ENCODE measurements around the gene CD47.

The CD47 gene

DNA sequence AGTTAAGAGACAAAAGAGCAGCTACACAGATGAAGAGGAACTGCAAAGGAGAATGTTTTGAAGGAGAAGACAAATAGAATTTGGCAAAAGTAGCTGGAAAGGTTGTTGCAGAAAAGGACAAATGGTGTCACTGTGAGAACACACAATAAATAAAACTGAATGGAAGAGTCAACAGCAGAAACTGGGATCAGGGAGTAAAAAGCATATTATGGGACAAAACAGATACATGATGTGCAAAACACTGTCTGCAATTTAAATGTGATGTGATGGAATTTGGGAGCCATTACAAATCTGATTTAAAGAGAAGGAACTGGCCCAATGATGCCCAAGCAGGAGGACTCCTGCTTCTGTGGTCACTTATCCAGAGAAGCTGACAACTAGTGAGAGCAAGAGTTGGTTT lies 46.1 kb downstream of the CD47 start:
- no peak for FAIRE-seq

DNA sequence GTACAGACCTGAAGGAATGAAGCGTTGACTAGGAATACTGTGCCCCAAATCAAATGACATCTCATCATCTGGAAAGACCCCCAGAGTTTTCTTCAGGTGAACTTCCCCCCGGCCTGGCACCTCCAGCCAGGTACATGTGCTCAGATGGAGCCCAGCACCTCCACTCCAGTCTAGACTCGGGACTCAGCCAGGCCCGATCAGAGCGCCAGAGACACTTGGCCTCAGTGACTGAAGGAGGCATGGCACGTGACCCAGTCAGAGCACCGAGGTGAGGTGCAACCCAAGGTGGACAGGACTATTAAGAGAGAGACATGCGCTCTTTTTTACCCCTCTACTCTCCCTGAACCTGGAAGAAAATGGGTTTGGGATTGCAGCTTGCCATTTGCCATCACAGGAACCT lies 48.5 kb downstream of the CD47 start:
- no peak for FAIRE-seq

DNA sequence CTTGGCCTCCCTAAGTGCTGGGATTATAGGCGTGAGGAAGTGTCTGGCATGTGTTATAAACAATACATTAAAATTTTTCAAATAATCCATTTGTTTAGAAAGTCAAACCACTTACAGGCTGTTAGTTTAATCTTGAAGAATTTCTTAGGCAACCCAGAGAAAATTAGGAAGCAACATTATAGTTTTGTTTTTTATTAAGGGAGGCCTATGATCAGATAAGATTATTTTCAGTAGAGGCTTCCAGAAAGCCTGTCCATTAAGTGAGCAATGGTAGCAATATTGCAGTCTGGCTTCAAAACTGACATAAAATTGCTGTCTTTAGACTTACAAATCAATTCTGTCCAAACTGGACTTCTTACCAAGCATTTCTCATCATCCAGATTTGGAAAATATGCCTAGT lies 49.6 kb downstream of the CD47 start:
- FAIRE-seq: no peak

DNA sequence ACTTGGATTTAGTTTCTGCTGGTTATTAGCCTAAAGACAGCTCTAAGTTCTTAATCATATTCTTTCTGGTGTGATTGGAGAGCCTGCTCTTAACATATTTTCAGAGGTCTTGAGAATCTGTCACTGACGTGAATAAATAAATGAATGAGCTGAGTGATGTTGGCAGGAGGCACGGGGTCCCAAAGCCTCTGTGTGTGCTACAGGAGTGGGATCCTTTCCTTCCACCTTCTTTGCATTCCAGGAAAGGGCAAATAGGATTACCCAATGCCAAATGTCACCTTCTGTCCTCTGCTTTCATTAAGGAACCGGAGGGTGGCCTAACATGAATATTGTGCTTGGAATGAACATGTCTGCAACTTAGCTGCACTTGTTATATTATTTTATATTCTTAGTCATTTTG lies 53.1 kb downstream of the CD47 start:
- FAIRE-seq: no peak

DNA sequence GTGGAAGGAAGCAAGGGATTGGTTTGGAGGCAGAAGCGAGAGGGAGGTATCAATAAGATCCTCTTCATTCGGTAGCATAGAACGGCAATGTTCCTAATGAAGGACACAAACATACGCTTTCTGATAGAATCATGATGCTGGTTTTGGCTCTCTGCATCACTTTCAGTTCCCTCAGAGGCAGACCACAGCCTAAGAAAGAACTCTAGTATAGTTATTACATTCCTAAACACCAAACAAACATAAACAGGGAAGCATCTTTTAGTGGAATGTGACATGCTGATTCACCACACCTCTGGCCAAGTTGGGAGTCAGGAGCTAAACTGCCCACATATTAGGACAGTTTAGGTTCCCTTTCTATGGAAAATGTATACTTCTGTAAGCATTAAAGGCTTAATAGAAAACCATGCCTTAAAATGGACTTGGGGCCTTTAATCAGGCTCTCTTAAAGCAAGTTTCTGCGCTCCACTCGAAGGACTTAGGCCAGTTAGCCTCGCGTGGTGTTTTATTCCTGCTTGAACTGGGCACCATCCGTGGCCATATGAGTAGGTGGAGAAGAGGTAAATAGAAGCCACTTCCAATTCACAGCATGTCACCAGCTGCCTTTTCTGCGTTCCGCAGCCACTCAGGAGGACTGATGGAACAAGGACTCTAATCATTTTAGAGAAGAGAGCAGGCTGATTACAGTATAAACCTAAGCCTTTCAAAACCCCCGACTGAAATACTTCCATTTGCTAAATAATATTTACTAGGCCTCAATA lies 53.7 kb downstream of the CD47 start:
- FAIRE-seq: no peak

DNA sequence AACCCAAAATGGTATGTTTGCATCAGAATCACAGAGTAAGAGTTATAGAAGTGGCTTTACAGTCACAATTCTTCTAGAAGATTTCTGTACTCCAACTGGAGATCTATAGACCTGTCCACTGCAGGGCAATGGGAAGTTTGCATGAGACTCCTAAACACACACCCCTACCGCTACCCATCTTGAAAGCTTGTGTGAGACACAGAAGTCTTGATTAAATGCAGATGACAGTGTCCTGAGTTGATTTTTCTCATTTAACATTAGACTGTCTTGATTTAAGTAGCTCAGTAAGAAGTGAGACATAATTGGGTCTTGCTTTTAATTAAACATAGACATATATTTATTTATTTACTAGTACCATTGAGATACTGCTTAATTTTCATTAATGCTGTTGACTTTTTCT lies 54.4 kb downstream of the CD47 start:
- no peak for FAIRE-seq

DNA sequence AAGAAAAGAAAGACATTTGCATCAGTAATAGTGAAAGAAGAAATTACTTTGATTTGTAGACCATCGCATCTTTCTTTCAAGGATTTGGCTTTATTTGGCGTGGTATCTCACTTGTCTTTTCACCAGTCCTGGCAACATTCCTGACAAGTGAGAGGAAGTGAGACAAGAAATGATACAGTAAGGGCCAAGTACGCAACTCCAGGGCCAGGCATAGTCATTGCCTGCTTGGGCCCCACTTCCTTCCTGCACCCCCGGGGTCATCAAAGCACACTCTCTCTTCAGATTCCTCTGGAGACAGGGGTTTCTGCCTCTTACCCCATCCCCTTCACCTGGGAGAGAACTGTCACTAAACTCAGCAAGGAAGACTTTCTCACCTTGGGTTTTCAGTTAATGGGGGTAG lies 55.1 kb downstream of the CD47 start:
- FAIRE-seq: no peak

DNA sequence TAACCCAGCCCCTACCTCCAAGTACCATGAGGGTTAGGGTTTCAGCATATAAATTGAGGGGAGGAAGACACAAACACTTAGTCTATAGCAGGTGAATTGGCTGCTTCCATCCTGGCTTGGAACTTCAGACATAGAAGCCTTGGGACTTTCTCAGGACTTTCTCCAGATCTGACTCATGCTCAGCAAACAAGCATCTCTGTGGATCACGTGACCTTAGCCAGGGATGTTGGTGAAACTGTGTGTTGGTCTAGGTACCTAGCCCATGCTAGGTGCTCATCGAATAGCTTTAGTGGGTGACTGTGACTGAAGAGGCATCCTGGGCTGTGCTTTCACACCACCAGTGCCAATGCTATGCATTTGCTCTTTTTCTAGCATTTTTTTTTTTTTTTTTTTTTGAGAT lies 58.9 kb downstream of the CD47 start:
- FAIRE-seq: no peak

DNA sequence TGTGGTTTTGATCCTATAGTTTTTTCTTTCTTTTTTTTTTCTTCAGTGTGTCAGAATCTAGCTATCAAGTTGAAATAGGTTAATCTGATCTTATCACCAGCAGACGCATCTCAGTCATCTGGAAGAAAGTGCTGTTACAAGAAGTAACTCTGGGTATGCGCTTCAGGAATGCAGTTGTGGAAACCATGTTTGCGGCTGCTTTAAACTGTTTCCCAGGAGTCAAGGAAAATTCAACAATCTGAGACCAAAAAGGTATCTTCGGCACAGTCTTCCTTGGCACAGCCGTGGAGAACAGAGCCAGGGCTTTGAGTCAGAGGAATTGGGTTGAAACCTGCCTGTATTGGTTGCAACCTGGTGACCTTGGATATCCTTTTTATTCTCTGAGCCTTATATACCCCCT lies 59.9 kb downstream of the CD47 start:
- FAIRE-seq: no peak

DNA sequence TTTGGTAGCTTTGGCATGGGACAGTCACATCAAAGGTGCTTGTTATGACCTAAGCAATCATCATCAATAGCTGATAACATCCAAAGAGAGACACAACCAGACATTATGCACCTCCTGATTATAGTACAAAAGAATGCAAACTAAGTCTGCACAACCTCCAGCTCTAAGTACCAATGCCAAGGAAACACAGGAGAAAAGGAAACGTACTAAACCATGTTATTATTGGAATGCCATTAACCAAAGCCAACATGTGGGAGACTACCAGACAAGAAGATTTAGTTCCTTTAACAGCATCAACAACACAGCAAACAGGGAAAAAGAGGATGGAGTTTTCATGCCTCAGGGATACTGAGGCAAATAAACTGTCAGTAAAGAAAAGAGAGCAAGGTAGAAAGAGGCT lies 61.4 kb downstream of the CD47 start:
- no peak for FAIRE-seq

DNA sequence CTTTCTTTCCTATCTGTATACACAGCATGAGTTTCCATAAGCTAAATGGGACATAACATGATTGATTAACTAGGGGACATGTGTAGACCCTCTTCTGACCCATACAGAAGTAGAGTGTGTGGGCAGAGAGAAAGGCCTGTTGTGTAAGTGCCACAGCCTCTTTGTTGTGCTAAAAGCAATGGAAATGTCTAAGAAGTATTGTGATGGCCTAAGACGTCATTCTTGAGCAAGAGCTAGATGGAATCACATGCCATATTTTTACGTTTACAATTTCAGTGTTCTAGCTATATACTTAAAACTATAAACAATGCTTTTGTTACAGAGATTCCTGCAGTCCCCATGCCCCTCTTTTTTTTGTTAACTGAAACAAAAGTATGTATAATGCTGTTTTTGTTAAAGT lies 61.9 kb downstream of the CD47 start:
- FAIRE-seq: no peak

DNA sequence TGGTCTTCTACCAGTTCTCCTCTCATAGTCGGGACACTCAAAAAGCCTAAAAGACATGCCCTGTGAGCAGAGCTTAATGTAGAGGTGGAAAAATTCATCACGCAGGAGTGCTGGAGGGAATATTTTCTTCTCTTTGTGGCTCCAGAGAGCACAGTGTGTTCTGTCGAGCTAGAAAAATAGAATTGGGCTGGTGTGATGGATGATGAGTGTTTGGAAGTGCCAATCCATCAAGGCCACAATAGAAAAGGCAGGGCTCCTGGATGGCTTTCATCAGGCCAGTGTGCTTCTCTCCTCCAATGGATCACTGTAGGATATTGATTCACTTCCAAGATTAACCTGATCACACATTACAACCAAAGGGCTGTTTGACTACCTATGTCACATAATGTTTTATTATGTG lies 65.7 kb downstream of the CD47 start:
- no peak for FAIRE-seq

DNA sequence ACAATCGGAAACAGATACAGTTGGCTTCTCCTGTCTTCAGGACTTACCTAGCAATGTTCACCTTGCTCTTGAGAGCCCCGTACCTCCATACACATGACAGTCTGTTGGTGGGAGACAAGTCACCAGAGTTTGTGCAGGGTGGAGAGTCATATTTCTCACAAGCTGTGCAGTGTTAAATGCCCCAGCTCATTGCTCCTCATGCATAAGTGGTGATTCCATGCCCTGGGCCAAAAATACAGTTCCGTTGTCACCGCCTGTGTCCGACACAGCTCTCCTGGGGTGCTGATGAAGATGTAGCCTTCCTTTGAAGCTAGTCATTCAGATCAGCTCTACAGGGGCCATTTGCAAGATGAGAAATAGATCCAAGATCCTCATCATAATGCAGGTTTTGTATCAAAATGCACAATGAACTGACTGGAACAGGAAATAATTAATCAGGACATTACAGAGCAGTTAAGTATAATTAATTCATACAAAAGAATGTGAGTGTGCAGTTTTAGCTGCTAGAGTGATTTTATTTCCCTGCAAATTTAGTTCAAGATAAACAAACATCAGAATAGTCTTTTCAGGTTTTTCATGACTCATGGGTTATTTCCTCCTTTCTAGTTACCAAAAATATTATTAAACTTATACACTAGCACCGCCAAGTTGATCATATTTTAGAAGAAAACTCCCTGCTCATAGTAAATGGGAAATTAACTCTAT lies 66.5 kb downstream of the CD47 start:
- FAIRE-seq: no peak

DNA sequence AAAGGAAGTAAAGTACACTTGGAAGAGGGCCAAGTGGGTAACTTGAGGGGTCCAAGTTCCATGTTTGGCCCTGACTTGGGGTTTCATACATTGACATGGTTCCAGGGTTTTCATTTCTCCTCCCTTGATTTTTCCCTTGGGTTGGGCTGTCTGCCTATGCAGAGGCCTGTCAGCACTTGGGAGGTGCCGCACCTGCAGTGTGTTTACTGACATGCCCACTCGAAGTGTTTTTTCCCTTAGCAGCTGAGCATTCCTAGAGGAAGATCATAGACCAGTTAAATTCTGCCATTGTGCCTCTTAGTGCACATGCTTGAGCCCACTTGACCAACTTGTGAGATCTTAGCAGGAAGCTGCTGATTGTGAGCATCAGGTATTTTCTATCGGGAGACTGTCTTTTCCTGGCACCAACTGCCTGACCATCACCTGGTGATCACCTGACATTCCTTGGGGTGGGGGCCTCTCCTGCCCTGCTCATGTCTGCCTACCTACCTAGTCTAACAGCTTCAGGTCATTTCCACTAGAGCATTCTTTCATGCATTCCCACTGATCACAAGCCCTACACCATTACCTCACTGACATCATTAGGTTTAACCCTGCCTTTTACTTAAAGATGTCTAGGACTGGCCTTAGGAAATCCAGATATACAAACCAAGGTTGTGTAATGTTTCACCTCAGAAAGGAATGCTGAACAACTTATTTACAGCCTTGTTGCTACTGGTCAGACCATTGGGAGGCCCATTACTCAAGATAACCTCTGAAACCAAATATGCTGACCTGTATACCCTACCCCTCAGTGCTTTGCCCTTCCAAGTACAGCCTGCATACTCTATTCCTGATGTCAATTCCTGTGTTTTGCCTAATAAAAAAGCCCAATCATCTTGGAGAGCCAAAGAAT lies 68.3 kb downstream of the CD47 start:
- no peak for FAIRE-seq

DNA sequence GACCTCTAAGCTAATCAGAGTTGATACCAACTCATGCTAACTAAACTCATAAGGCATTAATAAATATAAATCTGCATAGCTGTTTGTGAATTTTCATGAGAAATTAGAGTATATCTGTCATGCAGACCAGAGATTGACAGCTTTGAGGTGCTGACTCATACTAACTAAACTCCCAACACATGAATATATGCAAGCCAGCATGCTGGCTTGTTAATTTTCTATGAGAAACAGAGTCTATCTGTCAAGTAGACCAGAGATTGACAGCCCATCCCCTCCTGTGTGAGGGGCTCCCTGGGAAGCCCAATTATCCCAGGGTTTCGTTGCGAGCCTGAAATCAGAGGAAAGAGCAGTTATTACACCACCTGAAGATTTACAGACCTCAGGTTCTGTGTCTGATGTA lies 69.3 kb downstream of the CD47 start:
- FAIRE-seq: no peak

DNA sequence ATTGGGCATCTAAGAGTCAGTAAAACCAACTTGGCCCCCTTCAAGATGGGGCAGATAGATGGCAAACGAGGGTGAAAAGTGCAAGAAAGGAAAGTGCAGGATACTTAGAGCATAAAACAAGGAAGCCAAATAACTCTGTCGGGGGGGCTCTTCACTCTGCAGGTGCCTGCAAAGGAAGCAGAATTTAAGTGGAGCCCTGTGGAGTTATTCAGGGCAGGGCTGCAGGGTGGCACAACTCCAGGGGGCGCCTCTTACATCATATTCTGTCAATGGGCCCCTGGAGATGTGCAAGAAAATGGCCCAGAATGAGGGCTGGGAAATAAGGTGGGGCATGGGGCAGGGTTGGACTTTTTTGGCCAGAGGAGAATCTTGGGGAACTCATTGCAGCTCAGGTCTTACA lies 69.7 kb downstream of the CD47 start:
- no peak for FAIRE-seq

DNA sequence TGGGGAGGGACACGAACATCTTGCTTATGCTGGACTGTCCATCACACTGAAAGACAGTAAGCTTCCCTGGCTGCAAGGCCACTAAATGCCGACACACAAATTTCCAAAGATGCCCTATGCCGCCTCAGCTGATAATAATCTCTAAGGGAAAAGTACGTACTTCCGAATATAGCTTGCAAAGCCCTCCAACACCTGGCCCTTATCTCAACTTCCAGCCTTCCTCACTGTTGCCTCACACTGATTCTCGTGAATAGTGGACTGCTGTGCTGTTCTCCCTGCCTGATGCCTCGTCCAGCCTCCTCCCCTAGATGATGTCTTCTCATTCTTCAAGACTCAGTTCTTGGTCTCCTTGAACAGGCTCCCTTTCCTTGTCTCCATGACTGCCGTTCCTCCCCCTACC lies 72.3 kb downstream of the CD47 start:
- no peak for FAIRE-seq

DNA sequence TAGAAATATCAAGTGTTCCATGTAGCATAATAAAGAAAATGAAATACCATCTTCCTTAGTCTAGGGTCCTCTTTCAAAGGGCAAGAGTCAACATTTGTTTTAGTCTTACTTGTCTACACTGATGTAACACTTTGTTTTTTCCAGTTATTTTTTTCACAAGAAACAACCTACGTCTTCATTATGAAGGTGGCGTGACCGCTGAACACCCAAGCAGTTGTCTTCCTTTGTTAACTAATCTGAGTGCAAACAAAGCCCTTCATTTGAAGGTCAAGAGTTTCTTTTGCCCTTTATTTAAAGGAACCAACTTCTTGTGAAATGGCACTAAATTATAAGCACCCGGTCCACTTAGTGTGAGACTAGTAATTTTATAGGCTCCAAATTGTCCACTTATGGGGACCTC lies 73.2 kb downstream of the CD47 start:
- FAIRE-seq: no peak

DNA sequence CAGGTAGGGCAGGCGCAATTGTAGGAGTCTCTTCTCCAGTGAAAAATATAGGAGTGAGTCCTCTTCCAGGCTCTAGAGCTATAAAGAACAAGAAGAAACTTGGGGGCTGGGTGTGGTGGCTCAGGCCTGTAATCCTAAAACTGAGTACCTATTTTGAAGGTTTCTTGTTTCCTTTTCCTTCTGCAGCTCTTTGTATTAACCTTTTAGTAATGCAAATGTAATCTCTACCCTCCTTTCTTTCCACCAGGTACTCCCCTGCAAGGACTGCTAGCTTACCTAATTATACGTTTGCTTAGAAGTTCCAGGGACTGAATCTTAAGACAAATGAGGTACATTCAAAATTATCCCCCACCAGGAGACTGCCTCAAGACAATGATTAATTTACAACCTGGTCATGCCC lies 75.9 kb downstream of the CD47 start:
- FAIRE-seq: no peak

DNA sequence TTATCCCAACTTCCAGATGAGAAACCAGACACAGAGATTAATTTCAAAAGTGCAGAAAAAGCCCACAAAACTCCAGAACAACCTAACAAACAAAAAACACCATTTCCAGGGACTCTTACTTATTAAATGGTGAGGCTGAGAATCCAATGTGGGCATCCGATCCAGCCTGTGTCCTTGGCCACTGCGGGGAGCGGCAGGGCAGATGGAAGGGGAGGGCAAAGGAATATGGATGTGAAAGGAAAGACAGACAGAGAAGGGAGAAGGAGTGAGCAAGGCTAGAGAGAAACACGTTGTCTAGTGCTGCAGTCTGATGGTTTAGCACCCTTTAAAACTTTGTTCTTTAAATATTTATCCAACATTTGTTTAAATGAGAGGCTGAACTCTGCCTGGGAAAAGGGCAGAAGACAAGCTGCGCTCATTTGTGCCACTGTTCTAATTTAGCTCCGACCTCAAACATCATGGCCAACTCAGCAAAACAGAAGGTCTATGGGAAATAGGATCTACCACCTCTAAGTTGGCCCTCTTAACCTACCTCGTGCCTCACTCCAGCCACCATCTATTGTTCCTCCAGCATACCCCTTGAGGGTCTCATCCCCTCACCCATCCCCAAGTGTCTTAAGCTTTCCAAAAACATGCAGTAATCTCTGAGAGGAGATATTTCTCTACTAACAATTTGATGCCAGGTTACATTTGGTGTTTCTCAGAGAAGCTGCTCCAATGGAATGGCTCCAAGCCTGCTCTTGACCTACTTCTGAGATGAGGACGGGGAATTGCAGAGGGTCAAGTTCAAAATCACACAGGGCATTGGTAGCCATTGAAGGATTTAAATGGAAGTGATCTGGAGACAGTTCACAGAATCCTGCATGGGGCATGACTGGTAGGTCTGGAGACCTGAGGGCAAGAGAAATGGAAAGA lies 77.4 kb downstream of the CD47 start:
- no peak for FAIRE-seq

DNA sequence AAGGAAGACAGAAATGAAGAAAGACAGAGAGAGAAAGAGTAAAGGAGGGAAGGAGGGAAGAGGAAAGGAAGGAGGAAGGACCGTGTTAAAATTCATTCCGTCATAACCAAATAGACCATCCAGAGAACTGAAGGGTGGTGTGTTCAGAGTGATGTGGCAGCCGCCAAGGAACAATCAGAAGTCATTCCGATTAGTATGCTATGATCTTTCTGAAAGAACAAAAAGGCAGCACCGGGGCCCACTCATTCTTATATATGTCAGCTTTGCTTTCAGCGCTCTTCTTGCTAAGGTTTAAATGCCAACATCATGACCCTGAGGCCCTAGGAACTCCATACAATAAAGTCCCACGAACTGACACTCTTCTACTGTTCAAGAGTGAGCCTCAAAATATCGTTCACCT lies 78.5 kb downstream of the CD47 start:
- FAIRE-seq: no peak

DNA sequence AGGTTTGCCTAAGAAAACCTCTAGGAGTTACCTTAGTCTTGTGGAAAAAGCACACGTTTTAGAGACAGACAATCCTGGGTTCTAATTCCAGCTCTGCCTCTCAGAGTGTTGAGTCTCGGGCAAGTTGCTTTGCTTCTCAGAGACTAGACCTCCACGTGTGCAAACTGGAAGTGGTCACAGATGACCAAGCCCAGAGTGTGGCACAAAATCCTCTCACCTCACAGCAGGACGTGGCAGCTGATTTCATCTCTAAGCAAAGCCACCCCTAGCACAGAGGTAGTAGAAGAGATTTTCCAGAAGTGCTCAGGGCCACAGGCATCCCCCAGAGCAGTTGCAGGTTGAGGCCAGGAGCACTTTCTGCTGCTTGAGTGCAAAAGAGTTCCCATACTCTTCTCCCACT lies 79.2 kb downstream of the CD47 start:
- no peak for FAIRE-seq
